IMR-90 (cell line): ENCODE results near the gene TTC39B. TPM values are rescaled to one million over a fixed set of nuclear protein-coding genes. Genes with fewer than 3 reads are reported as not detected.

Experiments
- ATAC-seq: fragments of 200-7000 bp; cut with Tn5 transposase; 2 replicates; pipeline ENCODE4 v1.9.1; 2020; ENCODE audit warnings: low read depth, mild to moderate bottlenecking, moderate library complexity
- BruUV-seq: library from RNA; stranded (reverse); fragments of 400-500 nt; replicated peaks from 2 replicates; lab custom pipeline; 2021; lab: Mats Ljungman, UMichigan
- CTCF ChIA-PET: fragments of 300-600 bp; formaldehyde crosslinking; extraction: SDS; loops from one replicate; lab custom pipeline; 2021; ENCODE audit warnings: antibody characterized with exemption; lab: Yijun Ruan, JAX
- POLR2A ChIA-PET: fragments of 300-600 bp; sonication (Branson Sonifier 250); formaldehyde crosslinking; loops from one replicate; lab custom pipeline; 2022; ENCODE audit warnings: antibody characterized with exemption; ENCODE audit not compliant: unreplicated experiment; lab: Charles Lee
- DNase-seq: peaks from one replicate; pipeline ENCODE4 v3.0.0; 2013
- H2AFZ ChIP-seq: replicated peaks from 2 replicates; pipeline ENCODE3; 2013; ENCODE audit warnings: low read length, mild to moderate bottlenecking; ENCODE audit not compliant: poor library complexity
- H2AK5ac ChIP-seq: 2 replicates; pipeline ENCODE4 v1.6.1; 2013; ENCODE audit warnings: low read depth, low read length, inconsistent platforms
- H2AK9ac ChIP-seq: replicated peaks from 2 replicates; pipeline ENCODE3; 2013; ENCODE audit warnings: mild to moderate bottlenecking, low read depth, low read length, moderate library complexity; ENCODE audit not compliant: poor library complexity
- H2BK120ac ChIP-seq: 2 replicates; pipeline ENCODE4 v1.6.1; 2013; ENCODE audit warnings: low read depth, low read length, inconsistent platforms
- H2BK15ac ChIP-seq: 3 replicates; pipeline ENCODE4 v1.6.1; 2013; ENCODE audit warnings: low read depth, low read length, inconsistent platforms
- H2BK20ac ChIP-seq: 2 replicates; pipeline ENCODE4 v1.6.1; 2013; ENCODE audit warnings: low read depth, mild to moderate bottlenecking, inconsistent platforms, low read length, moderate library complexity
- H2BK5ac ChIP-seq: 2 replicates; pipeline ENCODE4 v1.6.1; 2013; ENCODE audit warnings: mild to moderate bottlenecking, low read depth, low read length, inconsistent platforms; ENCODE audit not compliant: poor library complexity, severe bottlenecking
- H3K14ac ChIP-seq: replicated peaks from 2 replicates; pipeline ENCODE4 v1.6.1; 2013; ENCODE audit warnings: low read depth, low read length, inconsistent platforms
- H3K18ac ChIP-seq: 2 replicates; pipeline ENCODE4 v1.6.1; 2013; ENCODE audit warnings: low read depth, low read length, control low read depth
- H3K23ac ChIP-seq: 2 replicates; pipeline ENCODE4 v1.6.1; 2013; ENCODE audit warnings: low read depth, low read length, inconsistent platforms
- H3K27ac ChIP-seq: 2 replicates; pipeline ENCODE4 v1.5.1; 2013; ENCODE audit warnings: mild to moderate bottlenecking, control low read depth, low read length; ENCODE audit not compliant: insufficient read depth
- H3K27me3 ChIP-seq: 2 replicates; pipeline ENCODE4 v1.6.1; 2013; ENCODE audit warnings: low read length; ENCODE audit not compliant: control insufficient read depth, insufficient read depth
- H3K36me3 ChIP-seq: 2 replicates; pipeline ENCODE4 v1.6.1; 2013; ENCODE audit warnings: low read length, mixed read lengths; ENCODE audit not compliant: control insufficient read depth, insufficient read depth
- H3K4ac ChIP-seq: 2 replicates; pipeline ENCODE4 v1.6.1; 2013; ENCODE audit warnings: low read depth, low read length, inconsistent platforms
- H3K4me1 ChIP-seq: 2 replicates; pipeline ENCODE4 v1.6.1; 2013; ENCODE audit warnings: low read length, mixed read lengths; ENCODE audit not compliant: control insufficient read depth, insufficient read depth
- H3K4me2 ChIP-seq: 2 replicates; pipeline ENCODE4 v1.6.1; 2013; ENCODE audit warnings: low read depth, mild to moderate bottlenecking, control low read depth, low read length, moderate library complexity
- H3K4me3 ChIP-seq: 2 replicates; pipeline ENCODE4 v1.5.1; 2013; ENCODE audit warnings: low read depth, mild to moderate bottlenecking, control low read depth, low read length, moderate library complexity; ENCODE audit not compliant: insufficient read depth
- H3K56ac ChIP-seq: 2 replicates; pipeline ENCODE4 v1.6.1; 2013; ENCODE audit warnings: low read length, inconsistent platforms; ENCODE audit not compliant: insufficient read depth; ENCODE audit errors: extremely low read depth
- H3K79me1 ChIP-seq, 2 experiments: 2 replicates each; pipeline ENCODE4 v1.6.1; 2013; ENCODE audit warnings: low read length in 2 of 2, inconsistent platforms in 1 of 2, low read depth in 1 of 2
- H3K9ac ChIP-seq: 2 replicates; pipeline ENCODE4 v1.6.1; 2013; ENCODE audit warnings: low read depth, low read length, control low read depth
- H3K9me1 ChIP-seq: 2 replicates; pipeline ENCODE4 v1.6.1; 2013; ENCODE audit warnings: low read length, inconsistent platforms; ENCODE audit not compliant: insufficient read depth
- H3K9me3 ChIP-seq: 2 replicates; pipeline ENCODE4 v1.6.1; 2013; ENCODE audit warnings: low read length; ENCODE audit not compliant: control insufficient read depth, insufficient read depth
- H4K20me1 ChIP-seq: 2 replicates; pipeline ENCODE4 v1.6.1; 2013; ENCODE audit warnings: low read length, inconsistent platforms; ENCODE audit not compliant: insufficient read depth
- H4K5ac ChIP-seq: 2 replicates; pipeline ENCODE4 v1.6.1; 2013; ENCODE audit warnings: mild to moderate bottlenecking, low read depth, low read length, control low read depth
- H4K8ac ChIP-seq, 2 experiments: 2 replicates each; pipeline ENCODE4 v1.6.1; 2013; ENCODE audit warnings: low read depth in 2 of 2, low read length in 2 of 2, control low read depth in 1 of 2, inconsistent platforms in 1 of 2
- H4K91ac ChIP-seq: 2 replicates; pipeline ENCODE4 v1.6.1; 2013; ENCODE audit warnings: low read depth, low read length, inconsistent platforms; ENCODE audit not compliant: insufficient read depth
- FOS ChIP-seq: fragments of 150-350 bp; IDR thresholded peaks from 2 replicates; pipeline ENCODE4 v1.6.1; 2016; ENCODE audit warnings: low read depth, low read length
- MAFK ChIP-seq: IDR thresholded peaks from 2 replicates; pipeline ENCODE4 v1.6.1; 2012; ENCODE audit warnings: low read depth, low read length, improper control_type of control experiment
- NFE2L2 ChIP-seq: fragments of 150-350 bp; IDR thresholded peaks from 2 replicates; pipeline ENCODE4 v1.6.1; 2016; ENCODE audit warnings: low read depth, mild to moderate bottlenecking, low read length
- RCOR1 ChIP-seq: IDR thresholded peaks from 2 replicates; pipeline ENCODE4 v1.6.1; 2012; ENCODE audit warnings: mild to moderate bottlenecking, low read length, improper control_type of control experiment; ENCODE audit not compliant: insufficient replicate concordance
- RFX5 ChIP-seq: IDR thresholded peaks from 2 replicates; pipeline ENCODE4 v1.8.0; 2012; ENCODE audit warnings: low read depth, mild to moderate bottlenecking, low read length, moderate library complexity
- WGBS, 2 experiments: methylation state at CpG; one replicate each; pipeline versions ENCODE4 v1.1.5 to v1.1.7; 2013; ENCODE audit warnings: missing lambda C conversion rate in 2 of 2; ENCODE audit not compliant: insufficient read length in 1 of 2; ENCODE audit errors: extremely low coverage in 2 of 2; 5-methylcytosine and 5-hydroxymethylcytosine counted together
- dilution Hi-C: fragments of 300-500 bp; cut with HindIII; formaldehyde crosslinking; loops from one replicate; pipeline ENCODE4 v1.14.3; 2018; ENCODE audit warnings: low sequenced_read_pairs; ENCODE audit not compliant: unreplicated experiment
- in situ Hi-C: fragments of 300-500 bp; cut with MboI; formaldehyde crosslinking; loops from 3 replicates; pipeline ENCODE4 v1.14.3; 2019; ENCODE audit warnings: low sequenced_read_pairs, inconsistent platforms, mixed read lengths
- intact Hi-C: fragments of 100-400 bp; cut with micrococcal nuclease; formaldehyde crosslinking; loops from 2 replicates; pipeline ENCODE4 v1.10.0; 2022
- polyA plus RNA-seq, 3 experiments: library from polyadenylated mRNA; depleted of rRNA; stranded (reverse); fragments of >200 nt; gene quantifications; 2 replicates each; pipeline ENCODE4 v1.2.3, GENCODE V29; 2012; ENCODE audit warnings: low replicate concordance in 1 of 3
- total RNA-seq: library from RNA; depleted of rRNA; stranded (reverse); fragments of >200 nt; gene quantifications from 2 replicates; pipeline ENCODE4 v1.2.3, GENCODE V29; 2012
- TF ChIP-seq, protein P1 (sequence below): conservative IDR thresholded peaks from 2 replicates; pipeline ENCODE4 v1.5.1; 2012; ENCODE audit warnings: mild to moderate bottlenecking, low read depth, low read length, improper control_type of control experiment

TTC39B gene
- total and polyA plus RNA-seq, 2 of the 4 experiments (the other 2 are of a cell fraction): 2.5 to 12.2 TPM

DNA sequence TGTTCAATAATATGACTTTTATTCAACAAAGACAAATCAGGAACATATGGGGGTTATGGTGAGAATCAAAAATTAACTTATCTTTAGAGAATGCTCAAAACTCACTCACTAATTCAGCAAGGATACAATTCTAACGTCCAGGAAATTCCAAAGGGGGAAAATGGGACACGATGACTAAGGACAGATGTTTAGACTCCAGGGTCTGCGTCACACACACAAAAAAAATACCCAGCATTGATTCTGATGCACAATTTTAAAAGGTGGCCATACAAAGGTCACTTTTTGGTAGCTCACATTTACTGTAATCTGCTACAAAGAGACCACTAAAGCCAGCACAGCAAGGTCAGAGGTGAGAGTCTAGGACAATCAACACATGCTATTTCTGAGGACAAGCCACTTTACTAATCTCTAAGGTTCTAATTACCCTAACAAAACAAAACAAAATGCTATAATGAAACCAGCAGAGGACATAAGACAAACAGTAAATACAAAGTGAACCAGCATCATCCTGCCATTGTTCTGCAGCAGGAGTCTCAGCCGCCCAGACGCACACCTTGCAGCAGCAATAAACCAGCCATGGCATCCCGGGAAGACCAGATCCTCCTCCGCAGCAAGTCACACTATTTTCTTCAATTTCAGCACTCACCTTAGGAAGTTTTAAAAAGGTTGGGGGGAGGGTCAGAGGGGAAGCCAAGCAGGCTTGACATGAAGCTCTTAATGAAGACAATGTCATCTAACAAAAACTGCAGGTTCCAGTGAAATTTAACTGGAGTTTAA is 57.8 kb downstream of the TTC39B start:
- Histone ChIP-seq H3K79me1 (peaks cover 9 to 44% of the 10 kb centered on the region in 2 experiments; a peak in 3 of 4 replicates), H3K56ac (peak overlapping the region; percentile 0; the same call in 1 of the 2 replicates), H4K5ac (peak overlapping the region; percentile 13; the same call in 1 of the 2 replicates), H3K27me3 (no peaks in the 10 kb centered on the region), H3K27ac (peak overlapping the region; percentile 84), H3K23ac (peak overlapping the region; percentile 97), H4K20me1 (no peaks in the 10 kb centered on the region), H2AK9ac (no peak overlapping the region), H3K4me3 (no peak overlapping the region), H3K36me3 (no peaks in the 10 kb centered on the region), H3K4me2 (peak overlapping the region; percentile 84), H2BK5ac (peak overlapping the region; percentile 95), H3K9me1 (peaks cover 4% of the 10 kb centered on the region), H3K4me1 (peaks cover 17% of the 10 kb centered on the region), H3K9ac (0 out of 2 replicates have a peak overlapping the region, but pooled peaks have one; percentile 18), H3K9me3 (no peaks in the 10 kb centered on the region), H2BK120ac (peak overlapping the region; percentile 34), H2AFZ (no peak overlapping the region), H2BK20ac (peak overlapping the region; percentile 87), H4K8ac (peak overlapping the region; percentile 6 to 52; a peak in 3 of 4 replicates), H3K4ac (peak overlapping the region; percentile 87), H3K14ac (peak overlapping the region; percentile 59; the same call in 1 of the 2 replicates), H4K91ac (peak overlapping the region; percentile 64), H2AK5ac (peak overlapping the region; percentile 41; the same call in 1 of the 2 replicates), H2BK15ac (peak overlapping the region; percentile 16; the same call in 1 of the 3 replicates), H3K18ac (peak overlapping the region; percentile 93; the same call in 1 of the 2 replicates)
- no peak for TF ChIP-seq MAFK
- no peak for TF ChIP-seq NFE2L2
- no peak for TF ChIP-seq RFX5
- no peak for TF ChIP-seq RCOR1
- TF ChIP-seq, protein P1, sequence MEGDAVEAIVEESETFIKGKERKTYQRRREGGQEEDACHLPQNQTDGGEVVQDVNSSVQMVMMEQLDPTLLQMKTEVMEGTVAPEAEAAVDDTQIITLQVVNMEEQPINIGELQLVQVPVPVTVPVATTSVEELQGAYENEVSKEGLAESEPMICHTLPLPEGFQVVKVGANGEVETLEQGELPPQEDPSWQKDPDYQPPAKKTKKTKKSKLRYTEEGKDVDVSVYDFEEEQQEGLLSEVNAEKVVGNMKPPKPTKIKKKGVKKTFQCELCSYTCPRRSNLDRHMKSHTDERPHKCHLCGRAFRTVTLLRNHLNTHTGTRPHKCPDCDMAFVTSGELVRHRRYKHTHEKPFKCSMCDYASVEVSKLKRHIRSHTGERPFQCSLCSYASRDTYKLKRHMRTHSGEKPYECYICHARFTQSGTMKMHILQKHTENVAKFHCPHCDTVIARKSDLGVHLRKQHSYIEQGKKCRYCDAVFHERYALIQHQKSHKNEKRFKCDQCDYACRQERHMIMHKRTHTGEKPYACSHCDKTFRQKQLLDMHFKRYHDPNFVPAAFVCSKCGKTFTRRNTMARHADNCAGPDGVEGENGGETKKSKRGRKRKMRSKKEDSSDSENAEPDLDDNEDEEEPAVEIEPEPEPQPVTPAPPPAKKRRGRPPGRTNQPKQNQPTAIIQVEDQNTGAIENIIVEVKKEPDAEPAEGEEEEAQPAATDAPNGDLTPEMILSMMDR: no peak
- peak; percentile 86 for TF ChIP-seq FOS
- peak; percentile 87 for DNase-seq
- in situ Hi-C loops: no loop called here
- peak; percentile 50 for ATAC-seq
- no TSS peak for BruUV-seq
- intact Hi-C loops: no loop called here
- CTCF ChIA-PET: no interaction called here
- POLR2A ChIA-PET: interaction anchor here (0.6 kb wide), 1 partner anchor 29 kb away, joined by 3 read pairs; no protein-coding TSS in a partner anchor
- no CpG with 5 or more reads among the region's 7 CpGs for WGBS, 2 experiments
- dilution Hi-C loops: no loop called here
